IMR-90 (cell line): ENCODE measurements around the gene RAPGEF1. TPM values are rescaled to one million over a fixed set of nuclear protein-coding genes. Genes with fewer than 3 reads are reported as not detected.

Experiments
- ATAC-seq: fragments of 200-7000 bp; cut with Tn5 transposase; 2 replicates; pipeline ENCODE4 v1.9.1; 2020; ENCODE audit warnings: low read depth, mild to moderate bottlenecking, moderate library complexity
- BruUV-seq: library from RNA; stranded (reverse); fragments of 400-500 nt; replicated peaks from 2 replicates; lab custom pipeline; 2021; lab: Mats Ljungman, UMichigan
- CTCF ChIA-PET: fragments of 300-600 bp; formaldehyde crosslinking; extraction: SDS; loops from one replicate; lab custom pipeline; 2021; ENCODE audit warnings: antibody characterized with exemption; lab: Yijun Ruan, JAX
- POLR2A ChIA-PET: fragments of 300-600 bp; sonication (Branson Sonifier 250); formaldehyde crosslinking; loops from one replicate; lab custom pipeline; 2022; ENCODE audit warnings: antibody characterized with exemption; ENCODE audit not compliant: unreplicated experiment; lab: Charles Lee
- DNase-seq: peaks from one replicate; pipeline ENCODE4 v3.0.0; 2013
- H2AFZ ChIP-seq: replicated peaks from 2 replicates; pipeline ENCODE3; 2013; ENCODE audit warnings: low read length, mild to moderate bottlenecking; ENCODE audit not compliant: poor library complexity
- H2AK5ac ChIP-seq: 2 replicates; pipeline ENCODE4 v1.6.1; 2013; ENCODE audit warnings: low read depth, low read length, inconsistent platforms
- H2AK9ac ChIP-seq: replicated peaks from 2 replicates; pipeline ENCODE3; 2013; ENCODE audit warnings: mild to moderate bottlenecking, low read depth, low read length, moderate library complexity; ENCODE audit not compliant: poor library complexity
- H2BK120ac ChIP-seq: 2 replicates; pipeline ENCODE4 v1.6.1; 2013; ENCODE audit warnings: low read depth, low read length, inconsistent platforms
- H2BK15ac ChIP-seq: 3 replicates; pipeline ENCODE4 v1.6.1; 2013; ENCODE audit warnings: low read depth, low read length, inconsistent platforms
- H2BK20ac ChIP-seq: 2 replicates; pipeline ENCODE4 v1.6.1; 2013; ENCODE audit warnings: low read depth, mild to moderate bottlenecking, inconsistent platforms, low read length, moderate library complexity
- H2BK5ac ChIP-seq: 2 replicates; pipeline ENCODE4 v1.6.1; 2013; ENCODE audit warnings: mild to moderate bottlenecking, low read depth, low read length, inconsistent platforms; ENCODE audit not compliant: poor library complexity, severe bottlenecking
- H3K14ac ChIP-seq: replicated peaks from 2 replicates; pipeline ENCODE4 v1.6.1; 2013; ENCODE audit warnings: low read depth, low read length, inconsistent platforms
- H3K18ac ChIP-seq: 2 replicates; pipeline ENCODE4 v1.6.1; 2013; ENCODE audit warnings: low read depth, low read length, control low read depth
- H3K23ac ChIP-seq: 2 replicates; pipeline ENCODE4 v1.6.1; 2013; ENCODE audit warnings: low read depth, low read length, inconsistent platforms
- H3K27ac ChIP-seq: 2 replicates; pipeline ENCODE4 v1.5.1; 2013; ENCODE audit warnings: mild to moderate bottlenecking, control low read depth, low read length; ENCODE audit not compliant: insufficient read depth
- H3K27me3 ChIP-seq: 2 replicates; pipeline ENCODE4 v1.6.1; 2013; ENCODE audit warnings: low read length; ENCODE audit not compliant: control insufficient read depth, insufficient read depth
- H3K36me3 ChIP-seq: 2 replicates; pipeline ENCODE4 v1.6.1; 2013; ENCODE audit warnings: low read length, mixed read lengths; ENCODE audit not compliant: control insufficient read depth, insufficient read depth
- H3K4ac ChIP-seq: 2 replicates; pipeline ENCODE4 v1.6.1; 2013; ENCODE audit warnings: low read depth, low read length, inconsistent platforms
- H3K4me1 ChIP-seq: 2 replicates; pipeline ENCODE4 v1.6.1; 2013; ENCODE audit warnings: low read length, mixed read lengths; ENCODE audit not compliant: control insufficient read depth, insufficient read depth
- H3K4me2 ChIP-seq: 2 replicates; pipeline ENCODE4 v1.6.1; 2013; ENCODE audit warnings: low read depth, mild to moderate bottlenecking, control low read depth, low read length, moderate library complexity
- H3K4me3 ChIP-seq: 2 replicates; pipeline ENCODE4 v1.5.1; 2013; ENCODE audit warnings: low read depth, mild to moderate bottlenecking, control low read depth, low read length, moderate library complexity; ENCODE audit not compliant: insufficient read depth
- H3K56ac ChIP-seq: 2 replicates; pipeline ENCODE4 v1.6.1; 2013; ENCODE audit warnings: low read length, inconsistent platforms; ENCODE audit not compliant: insufficient read depth; ENCODE audit errors: extremely low read depth
- H3K79me1 ChIP-seq, 2 experiments: 2 replicates each; pipeline ENCODE4 v1.6.1; 2013; ENCODE audit warnings: low read length in 2 of 2, inconsistent platforms in 1 of 2, low read depth in 1 of 2
- H3K9ac ChIP-seq: 2 replicates; pipeline ENCODE4 v1.6.1; 2013; ENCODE audit warnings: low read depth, low read length, control low read depth
- H3K9me1 ChIP-seq: 2 replicates; pipeline ENCODE4 v1.6.1; 2013; ENCODE audit warnings: low read length, inconsistent platforms; ENCODE audit not compliant: insufficient read depth
- H3K9me3 ChIP-seq: 2 replicates; pipeline ENCODE4 v1.6.1; 2013; ENCODE audit warnings: low read length; ENCODE audit not compliant: control insufficient read depth, insufficient read depth
- H4K20me1 ChIP-seq: 2 replicates; pipeline ENCODE4 v1.6.1; 2013; ENCODE audit warnings: low read length, inconsistent platforms; ENCODE audit not compliant: insufficient read depth
- H4K5ac ChIP-seq: 2 replicates; pipeline ENCODE4 v1.6.1; 2013; ENCODE audit warnings: mild to moderate bottlenecking, low read depth, low read length, control low read depth
- H4K8ac ChIP-seq, 2 experiments: 2 replicates each; pipeline ENCODE4 v1.6.1; 2013; ENCODE audit warnings: low read depth in 2 of 2, low read length in 2 of 2, control low read depth in 1 of 2, inconsistent platforms in 1 of 2
- H4K91ac ChIP-seq: 2 replicates; pipeline ENCODE4 v1.6.1; 2013; ENCODE audit warnings: low read depth, low read length, inconsistent platforms; ENCODE audit not compliant: insufficient read depth
- BHLHE40 ChIP-seq: fragments of 150-350 bp; IDR thresholded peaks from 2 replicates; pipeline ENCODE4 v1.6.1; 2016; ENCODE audit warnings: mild to moderate bottlenecking, low read depth, low read length
- CEBPB ChIP-seq: IDR thresholded peaks from 2 replicates; pipeline ENCODE4 v1.6.1; 2012; ENCODE audit warnings: low read depth, low read length, improper control_type of control experiment
- CHD1 ChIP-seq: IDR thresholded peaks from 2 replicates; pipeline ENCODE4 v1.6.1; 2012; ENCODE audit warnings: low read depth, low read length, improper control_type of control experiment
- CTCF ChIP-seq: conservative IDR thresholded peaks from 2 replicates; pipeline ENCODE4 v1.5.1; 2012; ENCODE audit warnings: mild to moderate bottlenecking, low read depth, low read length, improper control_type of control experiment
- ELK1 ChIP-seq: fragments of 150-350 bp; IDR thresholded peaks from 2 replicates; pipeline ENCODE4 v1.6.1; 2016; ENCODE audit warnings: low read depth, mild to moderate bottlenecking, low read length, moderate library complexity, borderline replicate concordance
- FOS ChIP-seq: fragments of 150-350 bp; IDR thresholded peaks from 2 replicates; pipeline ENCODE4 v1.6.1; 2016; ENCODE audit warnings: low read depth, low read length
- MAFK ChIP-seq: IDR thresholded peaks from 2 replicates; pipeline ENCODE4 v1.6.1; 2012; ENCODE audit warnings: low read depth, low read length, improper control_type of control experiment
- MAZ ChIP-seq: IDR thresholded peaks from 2 replicates; pipeline ENCODE4 v1.6.1; 2012; ENCODE audit warnings: low read depth, mild to moderate bottlenecking, low read length, improper control_type of control experiment, moderate library complexity, borderline replicate concordance
- MXI1 ChIP-seq: IDR thresholded peaks from 2 replicates; pipeline ENCODE4 v1.6.1; 2012; ENCODE audit warnings: low read depth, mild to moderate bottlenecking, low read length, moderate library complexity, borderline replicate concordance
- NFE2L2 ChIP-seq: fragments of 150-350 bp; IDR thresholded peaks from 2 replicates; pipeline ENCODE4 v1.6.1; 2016; ENCODE audit warnings: low read depth, mild to moderate bottlenecking, low read length
- POLR2A ChIP-seq: IDR thresholded peaks from 2 replicates; pipeline ENCODE4 v1.6.1; 2012; ENCODE audit warnings: mild to moderate bottlenecking, low read depth, low read length
- RAD21 ChIP-seq: IDR thresholded peaks from 2 replicates; pipeline ENCODE4 v1.6.1; 2012; ENCODE audit warnings: low read length, improper control_type of control experiment
- RCOR1 ChIP-seq: IDR thresholded peaks from 2 replicates; pipeline ENCODE4 v1.6.1; 2012; ENCODE audit warnings: mild to moderate bottlenecking, low read length, improper control_type of control experiment; ENCODE audit not compliant: insufficient replicate concordance
- RFX5 ChIP-seq: IDR thresholded peaks from 2 replicates; pipeline ENCODE4 v1.8.0; 2012; ENCODE audit warnings: low read depth, mild to moderate bottlenecking, low read length, moderate library complexity
- SMC3 ChIP-seq: fragments of 150-350 bp; IDR thresholded peaks from 2 replicates; pipeline ENCODE4 v1.6.1; 2016; ENCODE audit warnings: low read depth, mild to moderate bottlenecking, antibody characterized with exemption, low read length, moderate library complexity
- USF2 ChIP-seq: fragments of 150-350 bp; IDR thresholded peaks from 2 replicates; pipeline ENCODE4 v1.6.1; 2017; ENCODE audit warnings: mild to moderate bottlenecking, antibody characterized with exemption, low read length, low read depth
- WGBS, 2 experiments: methylation state at CpG; one replicate each; pipeline versions ENCODE4 v1.1.5 to v1.1.7; 2013; ENCODE audit warnings: missing lambda C conversion rate in 2 of 2; ENCODE audit not compliant: insufficient read length in 1 of 2; ENCODE audit errors: extremely low coverage in 2 of 2; 5-methylcytosine and 5-hydroxymethylcytosine counted together
- dilution Hi-C: fragments of 300-500 bp; cut with HindIII; formaldehyde crosslinking; loops from one replicate; pipeline ENCODE4 v1.14.3; 2018; ENCODE audit warnings: low sequenced_read_pairs; ENCODE audit not compliant: unreplicated experiment
- in situ Hi-C: fragments of 300-500 bp; cut with MboI; formaldehyde crosslinking; loops from 3 replicates; pipeline ENCODE4 v1.14.3; 2019; ENCODE audit warnings: low sequenced_read_pairs, inconsistent platforms, mixed read lengths
- intact Hi-C: fragments of 100-400 bp; cut with micrococcal nuclease; formaldehyde crosslinking; loops from 2 replicates; pipeline ENCODE4 v1.10.0; 2022
- polyA plus RNA-seq, 3 experiments: library from polyadenylated mRNA; depleted of rRNA; stranded (reverse); fragments of >200 nt; gene quantifications; 2 replicates each; pipeline ENCODE4 v1.2.3, GENCODE V29; 2012; ENCODE audit warnings: low replicate concordance in 1 of 3
- total RNA-seq: library from RNA; depleted of rRNA; stranded (reverse); fragments of >200 nt; gene quantifications from 2 replicates; pipeline ENCODE4 v1.2.3, GENCODE V29; 2012

RAPGEF1 gene
- total and polyA plus RNA-seq, 2 of the 4 experiments (the other 2 are of a cell fraction), result 13.1 to 22.3 TPM

- H3K18ac ChIP-seq, result no peak overlapping the region
- H2BK5ac ChIP-seq, result no peak overlapping the region
- H2BK15ac ChIP-seq, result no peak overlapping the region
- H2AK9ac ChIP-seq, result no peak overlapping the region
- no peaks in the 10 kb centered on the region for H3K27me3 ChIP-seq
- no peak overlapping the region for H2AK5ac ChIP-seq
- intact Hi-C loops (no loop called here), dilution Hi-C loops (no loop called here), in situ Hi-C loops (no loop called here)
- ChIA-PET POLR2A (no interaction called here), CTCF (no interaction called here)
- H2BK120ac ChIP-seq, result no peak overlapping the region
- peaks cover 73% of the 10 kb centered on the region for H4K20me1 ChIP-seq
- H4K8ac ChIP-seq, result no peak overlapping the region
- no peak for ATAC-seq
- H3K9ac ChIP-seq, result no peak overlapping the region
- H2BK20ac ChIP-seq, result no peak overlapping the region
- no peak overlapping the region for H3K27ac ChIP-seq
- H3K9me3 ChIP-seq, result no peaks in the 10 kb centered on the region
- H3K4ac ChIP-seq, result no peak overlapping the region
- no peak for DNase-seq
- no peak overlapping the region for H4K5ac ChIP-seq
- H3K79me1 ChIP-seq, result peaks cover 54 to 81% of the 10 kb centered on the region in 2 experiments
- no TSS peak for BruUV-seq
- no peak overlapping the region for H4K91ac ChIP-seq
- H3K14ac ChIP-seq, result no peak overlapping the region
- H3K4me1 ChIP-seq, result peaks cover 16% of the 10 kb centered on the region
- no peaks in the 10 kb centered on the region for H3K36me3 ChIP-seq
- H2AFZ ChIP-seq, result no peak overlapping the region
- 100% methylated on average over 3 of the region's 11 CpGs; no CpG with 5 or more reads in 1 of the 2 experiments for WGBS, 2 experiments
- no peak for TF ChIP-seq USF2
- no peak for TF ChIP-seq CHD1
- no peak for TF ChIP-seq FOS
- TF ChIP-seq CEBPB, result no peak
- no peak for TF ChIP-seq CTCF
- no peak for TF ChIP-seq MAZ
- TF ChIP-seq ELK1, result no peak
- TF ChIP-seq RAD21, result no peak
- no peak for TF ChIP-seq POLR2A
- TF ChIP-seq MAFK, result peak; percentile 81
- no peak for TF ChIP-seq RCOR1
- TF ChIP-seq BHLHE40, result no peak
- TF ChIP-seq MXI1, result no peak
- no peak for TF ChIP-seq SMC3
- peak; percentile 71 for TF ChIP-seq NFE2L2
- no peak for TF ChIP-seq RFX5
- H3K56ac ChIP-seq, result no peak overlapping the region
- H3K9me1 ChIP-seq, result peaks cover 21% of the 10 kb centered on the region
- H3K23ac ChIP-seq, result no peak overlapping the region
- H3K4me2 ChIP-seq, result no peak overlapping the region
- H3K4me3 ChIP-seq, result no peak overlapping the region
Measured at GRCh38 chr9:131700765-131701435, 39.0 kb downstream of the RAPGEF1 start.
